ENCODE data around the gene PIP5K1C. TPM values are rescaled to one million over a fixed set of nuclear protein-coding genes. Genes with fewer than 3 reads are reported as not detected.

PIP5K1C gene
- total RNA-seq, 1 experiment from 2014 or later = 35.5 TPM

- ChIA-PET POLR2A (ENCODE audit: low non-redundant PET) (no interaction called here), CTCF (no interaction called here)
- Histone ChIP-seq H3K9me3 (ENCODE audit: low read depth, low read length, poor library complexity, severe bottlenecking) (peaks cover 6% of the 10 kb centered on the region), H3K27me3 (replicated peaks; ENCODE audit: insufficient read depth, low read depth, low read length, poor library complexity) (no peaks in the 10 kb centered on the region), H3K27ac (ENCODE audit: low read depth, low read length, poor library complexity, severe bottlenecking) (no peak overlapping the region), H3K4me1 (ENCODE audit: insufficient read depth, low read length, poor library complexity, severe bottlenecking) (no peaks in the 10 kb centered on the region), H3K4me3 (ENCODE audit: low read depth, low read length, poor library complexity, severe bottlenecking) (no peak overlapping the region), H3K36me3 (ENCODE audit: insufficient read depth, low read length, poor library complexity, severe bottlenecking) (no peaks in the 10 kb centered on the region)
- TF ChIP-seq CTCF (conservative IDR thresholded peaks at IDR 0.05; ENCODE audit: low read depth, low read length) (no peak), EZH2 (IDR thresholded peaks at IDR 0.05; ENCODE audit: borderline replicate concordance, low read depth, low read length, poor library complexity, severe bottlenecking) (no peak)
- intact Hi-C loops (cut with micrococcal nuclease; ENCODE audit: unreplicated experiment) = no loop called here
- no TSS peak for BruUV-seq (replicated peaks)
- no peak for DNase-seq (ENCODE audit: low spot score)
Measured at GRCh38 chr19:3593156-3593555, 107.1 kb downstream of the PIP5K1C start.

GRCh38 chr19:3591876-3592613, 108.2 kb downstream of the PIP5K1C start:
- Histone ChIP-seq H3K27ac (ENCODE audit: low read depth, low read length, poor library complexity, severe bottlenecking) (no peak overlapping the region), H3K36me3 (ENCODE audit: insufficient read depth, low read length, poor library complexity, severe bottlenecking) (no peaks in the 10 kb centered on the region), H3K9me3 (ENCODE audit: low read depth, low read length, poor library complexity, severe bottlenecking) (peaks cover 6% of the 10 kb centered on the region), H3K27me3 (replicated peaks; ENCODE audit: insufficient read depth, low read depth, low read length, poor library complexity) (no peaks in the 10 kb centered on the region), H3K4me1 (ENCODE audit: insufficient read depth, low read length, poor library complexity, severe bottlenecking) (no peaks in the 10 kb centered on the region), H3K4me3 (ENCODE audit: low read depth, low read length, poor library complexity, severe bottlenecking) (no peak overlapping the region)
- POLR2A ChIA-PET (ENCODE audit: low non-redundant PET) = no interaction called here
- CTCF ChIA-PET = interaction anchor here (0.6 kb wide), 1 partner anchor 213 kb away, joined by 3 read pairs; no protein-coding TSS in a partner anchor
- no TSS peak for BruUV-seq (replicated peaks)
- intact Hi-C loops (cut with micrococcal nuclease; ENCODE audit: unreplicated experiment) = no loop called here
- no peak for TF ChIP-seq CTCF (conservative IDR thresholded peaks at IDR 0.05; ENCODE audit: low read depth, low read length)
- TF ChIP-seq EZH2 (IDR thresholded peaks at IDR 0.05; ENCODE audit: borderline replicate concordance, low read depth, low read length, poor library complexity, severe bottlenecking) = no peak
- no peak for DNase-seq (ENCODE audit: low spot score)

- Histone ChIP-seq H3K4me3 (ENCODE audit: low read depth, low read length, poor library complexity, severe bottlenecking) (no peak overlapping the region), H3K36me3 (ENCODE audit: insufficient read depth, low read length, poor library complexity, severe bottlenecking) (no peaks in the 10 kb centered on the region), H3K27ac (ENCODE audit: low read depth, low read length, poor library complexity, severe bottlenecking) (no peak overlapping the region), H3K27me3 (replicated peaks; ENCODE audit: insufficient read depth, low read depth, low read length, poor library complexity) (no peaks in the 10 kb centered on the region), H3K4me1 (ENCODE audit: insufficient read depth, low read length, poor library complexity, severe bottlenecking) (no peaks in the 10 kb centered on the region), H3K9me3 (ENCODE audit: low read depth, low read length, poor library complexity, severe bottlenecking) (peaks cover 6% of the 10 kb centered on the region)
- POLR2A ChIA-PET (ENCODE audit: low non-redundant PET) = interaction anchor here (0.6 kb wide), 2 partner anchors 9 to 46 kb away, joined by 6 to 8 read pairs; no protein-coding TSS in a partner anchor
- CTCF ChIA-PET = interaction anchor here (0.5 kb wide), 1 partner anchor 575 kb away, joined by 4 read pairs; no protein-coding TSS in a partner anchor
- intact Hi-C loops (cut with micrococcal nuclease; ENCODE audit: unreplicated experiment) = no loop called here
- DNase-seq (ENCODE audit: low spot score) = no peak
- no TSS peak for BruUV-seq (replicated peaks)
- TF ChIP-seq EZH2 (IDR thresholded peaks at IDR 0.05; ENCODE audit: borderline replicate concordance, low read depth, low read length, poor library complexity, severe bottlenecking) (no peak), CTCF (conservative IDR thresholded peaks at IDR 0.05; ENCODE audit: low read depth, low read length) (no peak)
Measured at GRCh38 chr19:3590991-3591659, 109.1 kb downstream of the PIP5K1C start.
